ENCODE data around the gene DOK5. TPM values are rescaled to one million over a fixed set of nuclear protein-coding genes. Genes with fewer than 3 reads are reported as not detected.

Gene DOK5
- total RNA-seq, 2 donors from 2014 or later = 0.14 to 1.2 TPM

DNA sequence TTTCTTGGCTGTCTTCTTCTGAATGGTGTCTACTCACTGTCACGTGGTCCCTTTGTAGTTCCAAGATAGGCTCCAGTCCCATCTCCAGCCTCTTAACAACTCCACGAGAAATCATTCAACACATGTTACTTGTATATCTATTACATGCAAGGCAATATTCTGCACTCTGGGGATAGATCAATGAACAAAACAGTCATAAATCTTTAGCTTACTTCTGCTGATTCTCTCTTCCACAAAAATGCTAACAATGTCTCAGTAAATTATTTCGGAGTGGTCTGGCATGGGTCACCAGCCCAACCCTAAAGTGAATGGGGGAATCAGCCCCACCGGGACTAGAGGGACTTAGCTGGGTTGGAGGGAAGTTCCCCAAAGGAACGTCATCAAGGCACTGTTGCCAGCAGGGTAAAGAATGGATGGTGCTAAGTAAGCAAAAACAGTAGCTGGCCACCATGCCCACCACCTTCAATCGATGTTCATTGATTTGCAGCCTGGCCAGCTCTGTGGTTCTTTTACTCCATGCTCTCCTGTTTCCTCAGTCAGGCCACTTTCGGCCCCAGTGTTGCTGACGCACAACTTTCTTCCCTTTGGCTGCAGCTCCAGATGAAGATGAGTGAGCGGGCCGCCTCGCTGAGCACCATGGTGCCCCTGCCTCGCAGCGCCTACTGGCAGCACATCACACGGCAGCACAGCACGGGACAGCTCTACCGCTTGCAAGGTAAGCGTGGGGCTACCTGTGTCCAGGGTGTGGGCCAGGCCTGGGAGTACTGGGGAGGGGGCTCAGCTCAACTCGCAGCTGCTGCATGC, 167.7 kb downstream of the DOK5 start:
- 87% methylated on average over 18 of the region's 18 CpGs for WGBS
- no peak overlapping the region for H3K4me3 ChIP-seq
- no peak for DNase-seq (ENCODE audit: low spot score)
- H3K4me1 ChIP-seq (replicated peaks) = no peaks in the 10 kb centered on the region
- H3K36me3 ChIP-seq = no peaks in the 10 kb centered on the region
- H3K9me3 ChIP-seq = no peaks in the 10 kb centered on the region
- TF ChIP-seq POLR2A (IDR thresholded peaks at IDR 0.05) (no peak), POLR2AphosphoS5 (IDR thresholded peaks at IDR 0.05) (no peak)
- TF ChIP-seq, protein P1, sequence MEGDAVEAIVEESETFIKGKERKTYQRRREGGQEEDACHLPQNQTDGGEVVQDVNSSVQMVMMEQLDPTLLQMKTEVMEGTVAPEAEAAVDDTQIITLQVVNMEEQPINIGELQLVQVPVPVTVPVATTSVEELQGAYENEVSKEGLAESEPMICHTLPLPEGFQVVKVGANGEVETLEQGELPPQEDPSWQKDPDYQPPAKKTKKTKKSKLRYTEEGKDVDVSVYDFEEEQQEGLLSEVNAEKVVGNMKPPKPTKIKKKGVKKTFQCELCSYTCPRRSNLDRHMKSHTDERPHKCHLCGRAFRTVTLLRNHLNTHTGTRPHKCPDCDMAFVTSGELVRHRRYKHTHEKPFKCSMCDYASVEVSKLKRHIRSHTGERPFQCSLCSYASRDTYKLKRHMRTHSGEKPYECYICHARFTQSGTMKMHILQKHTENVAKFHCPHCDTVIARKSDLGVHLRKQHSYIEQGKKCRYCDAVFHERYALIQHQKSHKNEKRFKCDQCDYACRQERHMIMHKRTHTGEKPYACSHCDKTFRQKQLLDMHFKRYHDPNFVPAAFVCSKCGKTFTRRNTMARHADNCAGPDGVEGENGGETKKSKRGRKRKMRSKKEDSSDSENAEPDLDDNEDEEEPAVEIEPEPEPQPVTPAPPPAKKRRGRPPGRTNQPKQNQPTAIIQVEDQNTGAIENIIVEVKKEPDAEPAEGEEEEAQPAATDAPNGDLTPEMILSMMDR (IDR thresholded peaks at IDR 0.05) = no peak
- intact Hi-C loops (cut with DNase I) = no loop called here
- H3K27me3 ChIP-seq (replicated peaks; ENCODE audit: insufficient read depth) = no peaks in the 10 kb centered on the region
- no peak overlapping the region for H3K27ac ChIP-seq

DNA sequence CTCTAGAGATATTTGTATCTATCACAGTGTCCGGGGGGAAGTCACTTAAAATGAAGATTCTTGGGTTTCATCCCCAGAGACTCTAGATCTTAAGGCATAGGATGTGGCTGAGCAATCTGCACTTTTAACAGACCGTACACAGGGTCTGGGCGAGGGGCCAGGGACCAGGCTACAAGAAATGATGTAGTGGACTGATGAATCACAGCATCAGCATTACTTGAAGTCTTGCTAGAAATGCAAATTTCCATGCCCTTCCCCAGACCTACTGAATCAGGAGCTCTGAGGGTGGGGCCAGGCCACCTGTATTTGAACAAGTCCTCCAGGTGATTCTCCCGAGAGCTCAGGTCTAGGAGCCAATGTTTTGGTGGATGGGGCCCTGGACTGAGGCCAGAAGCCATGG, 168.4 kb downstream of the DOK5 start:
- H3K9me3 ChIP-seq = no peaks in the 10 kb centered on the region
- 72% methylated on average over 4 of the region's 4 CpGs for WGBS
- H3K27me3 ChIP-seq (replicated peaks; ENCODE audit: insufficient read depth) = no peaks in the 10 kb centered on the region
- intact Hi-C loops (cut with DNase I) = no loop called here
- no peaks in the 10 kb centered on the region for H3K36me3 ChIP-seq
- TF ChIP-seq POLR2AphosphoS5 (IDR thresholded peaks at IDR 0.05) (no peak), POLR2A (IDR thresholded peaks at IDR 0.05) (no peak)
- TF ChIP-seq, protein P1 (IDR thresholded peaks at IDR 0.05) = no peak
- no peak for DNase-seq (ENCODE audit: low spot score)
- H3K4me3 ChIP-seq = no peak overlapping the region
- H3K27ac ChIP-seq = no peak overlapping the region
- no peaks in the 10 kb centered on the region for H3K4me1 ChIP-seq (replicated peaks)

DNA sequence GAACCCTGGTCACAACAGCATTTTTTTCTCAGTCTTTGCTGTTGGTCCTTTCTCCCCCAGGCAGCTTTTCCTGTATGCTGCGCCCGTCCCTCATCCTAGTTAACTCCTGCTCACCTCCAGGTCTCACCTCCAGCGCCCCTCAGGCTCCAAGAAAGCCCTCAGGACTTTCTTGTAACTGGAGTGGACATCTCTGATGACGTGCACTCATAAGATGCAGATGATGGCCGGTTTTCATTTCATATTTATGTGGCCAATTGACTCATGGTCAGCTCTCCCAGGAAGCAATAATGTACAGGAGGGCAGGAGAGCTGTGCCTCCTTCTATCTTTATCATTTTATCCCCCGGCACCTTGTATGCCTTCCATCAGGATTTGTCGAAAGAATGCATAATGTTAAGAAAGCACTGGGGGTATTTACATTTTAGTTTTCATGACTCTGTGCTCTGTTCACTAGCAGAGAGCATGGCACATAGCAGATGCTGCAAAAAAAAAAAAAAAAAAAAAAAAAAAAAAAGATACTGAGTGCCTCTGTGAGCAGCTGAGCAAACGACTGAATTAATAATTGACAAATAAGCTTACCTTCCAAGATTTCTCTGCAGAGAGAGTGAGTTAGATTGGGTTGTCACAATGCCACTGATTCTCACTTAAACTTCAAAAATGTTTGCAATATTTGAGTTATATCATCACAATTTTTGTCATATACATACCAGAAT, 170.2 kb downstream of the DOK5 start:
- TF ChIP-seq POLR2AphosphoS5 (IDR thresholded peaks at IDR 0.05) = no peak
- TF ChIP-seq, protein P1 (IDR thresholded peaks at IDR 0.05) = no peak
- no peak for TF ChIP-seq POLR2A (IDR thresholded peaks at IDR 0.05)
- Histone ChIP-seq H3K27me3 (replicated peaks; ENCODE audit: insufficient read depth) (no peaks in the 10 kb centered on the region), H3K4me3 (no peak overlapping the region), H3K36me3 (no peaks in the 10 kb centered on the region), H3K27ac (no peak overlapping the region), H3K9me3 (no peaks in the 10 kb centered on the region), H3K4me1 (replicated peaks) (no peaks in the 10 kb centered on the region)
- intact Hi-C loops (cut with DNase I) = loop anchor here (2.0 to 5.0 kb wide), 2 partner anchors 427 to 548 kb away; no protein-coding TSS in a partner anchor
- 54% methylated on average over 8 of the region's 8 CpGs for WGBS
- no peak for DNase-seq (ENCODE audit: low spot score)

DNA sequence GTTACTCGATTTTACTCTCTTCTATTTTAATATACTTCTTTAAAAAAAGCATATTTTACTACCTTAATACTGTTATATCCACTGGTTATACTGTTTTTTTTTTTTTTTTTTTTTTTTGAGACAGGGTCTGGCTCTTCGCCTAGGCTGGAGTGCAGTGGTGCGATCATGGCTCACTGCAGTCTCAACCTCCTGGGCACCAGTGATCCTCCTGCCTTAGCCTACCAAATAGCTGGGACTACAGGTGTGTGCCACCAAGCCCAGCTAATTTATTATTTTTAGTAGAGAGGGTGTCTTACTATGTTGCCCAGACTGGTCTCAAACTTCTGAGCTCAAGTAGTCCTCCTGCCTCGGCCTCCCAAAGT, 170.7 kb downstream of the DOK5 start:
- H3K9me3 ChIP-seq = no peaks in the 10 kb centered on the region
- H3K4me3 ChIP-seq = no peak overlapping the region
- intact Hi-C loops (cut with DNase I) = loop anchor here (2.0 to 5.0 kb wide), 2 partner anchors 427 to 549 kb away; no protein-coding TSS in a partner anchor
- no peak for DNase-seq (ENCODE audit: low spot score)
- no peak overlapping the region for H3K27ac ChIP-seq
- TF ChIP-seq POLR2A (IDR thresholded peaks at IDR 0.05) (no peak), POLR2AphosphoS5 (IDR thresholded peaks at IDR 0.05) (no peak)
- TF ChIP-seq, protein P1 (IDR thresholded peaks at IDR 0.05) = no peak
- 77% methylated on average over 4 of the region's 4 CpGs for WGBS
- H3K4me1 ChIP-seq (replicated peaks) = no peaks in the 10 kb centered on the region
- H3K36me3 ChIP-seq = no peaks in the 10 kb centered on the region
- H3K27me3 ChIP-seq (replicated peaks; ENCODE audit: insufficient read depth) = no peaks in the 10 kb centered on the region

Data from prostate gland (tissue), 2 donors.